ENCODE data around the gene LRP11. TPM values are rescaled to one million over a fixed set of nuclear protein-coding genes. Genes with fewer than 3 reads are reported as not detected.

Gene LRP11
- total RNA-seq, 4 donors from 2014 or later, result 14.1 to 41.8 (median 31.7) TPM

GRCh38 chr6:149771925-149772324, 92.2 kb downstream of the LRP11 start:
- TF ChIP-seq CTCF (IDR thresholded peaks at IDR 0.05) (no peak), POLR2A (IDR thresholded peaks at IDR 0.05) (no peak)
- no peak for DNase-seq (ENCODE audit: low spot score in 2 of 2)
- H3K36me3 ChIP-seq, result peaks cover 0 to 76% (median 0%) of the 10 kb centered on the region in 3 donors
- H3K4me3 ChIP-seq, result no peak overlapping the region
- WGBS, 2 donors, result 94 to 95% methylated on average over 6 of the region's 6 CpGs
- peaks cover 0 to 2% (median 0%) of the 10 kb centered on the region in 4 donors for H3K4me1 ChIP-seq
- H3K27me3 ChIP-seq, result no peaks in the 10 kb centered on the region
- no peak overlapping the region for H3K27ac ChIP-seq
- H3K9me3 ChIP-seq, result no peaks in the 10 kb centered on the region

GRCh38 chr6:149771185-149771584, 93.0 kb downstream of the LRP11 start:
- peaks cover 0 to 77% (median 0%) of the 10 kb centered on the region in 3 donors for H3K36me3 ChIP-seq
- no peak overlapping the region for H3K27ac ChIP-seq
- no peak overlapping the region for H3K4me3 ChIP-seq
- peaks cover 0 to 7% (median 0%) of the 10 kb centered on the region in 4 donors for H3K4me1 ChIP-seq
- H3K9me3 ChIP-seq, result peaks cover 0 to 5% (median 2%) of the 10 kb centered on the region in 4 donors
- TF ChIP-seq EP300 (IDR thresholded peaks at IDR 0.05), result no peak
- TF ChIP-seq POLR2A (IDR thresholded peaks at IDR 0.05), result no peak
- no peak for TF ChIP-seq CTCF (IDR thresholded peaks at IDR 0.05)
- no peaks in the 10 kb centered on the region for H3K27me3 ChIP-seq
- WGBS, 2 donors, result 96 to 99% methylated on average over 3 of the region's 3 CpGs
- no peak for DNase-seq (ENCODE audit: low spot score in 2 of 2)

- peaks cover 0 to 12% (median 4%) of the 10 kb centered on the region in 4 donors for H3K9me3 ChIP-seq
- TF ChIP-seq POLR2A (IDR thresholded peaks at IDR 0.05) (no peak), EP300 (IDR thresholded peaks at IDR 0.05) (no peak)
- no peaks in the 10 kb centered on the region for H3K27me3 ChIP-seq
- H3K4me1 ChIP-seq, result peaks cover 0 to 7% (median 0%) of the 10 kb centered on the region in 4 donors
- no peak overlapping the region for H3K27ac ChIP-seq
- no peak overlapping the region for H3K4me3 ChIP-seq
- DNase-seq (ENCODE audit: low spot score in 2 of 2), result no peak
- H3K36me3 ChIP-seq, result peaks cover 0 to 70% (median 0%) of the 10 kb centered on the region in 3 donors
- WGBS, 2 donors, result 92 to 94% methylated on average over 2 of the region's 2 CpGs
Observed at GRCh38 chr6:149769676-149770075, 94.5 kb downstream of the LRP11 start.

Other genes with a start within 250 kb of the LRP11 start
- 10 to 100 TPM; 13.5 to 22.5 (median 17.5) TPM for gene KATNA1, start 215.6 kb downstream of the LRP11 start, total RNA-seq
- gene LATS1, start 146.3 kb downstream of the LRP11 start, total RNA-seq, result 10 to 100 TPM; 21.0 to 25.8 (median 24.3) TPM
- 10 to 100 TPM; 18.9 to 24.3 (median 22.6) TPM for gene NUP43, start 117.8 kb downstream of the LRP11 start, total RNA-seq
- 100 to 1,000 TPM in 1 of 4 donors, 10 to 100 TPM in 3; 85.0 to 135 (median 88.5) TPM for gene PCMT1, start 114.6 kb downstream of the LRP11 start, total RNA-seq
- 1 to 10 TPM in 1 of 4 donors, under 1 TPM in 2, not detected in 1; 0.30 to 1.6 (median 0.44) TPM for gene RAET1E, start 33.8 kb upstream of the LRP11 start, total RNA-seq
- gene RAET1G, start 58.8 kb upstream of the LRP11 start, total RNA-seq, result 1 to 10 TPM in 1 of 4 donors, not detected in 3; 1.5 TPM
- under 1 TPM in 1 of 4 donors, not detected in 3; 0.22 TPM for gene ULBP2, start 77.7 kb upstream of the LRP11 start, total RNA-seq
- under 1 TPM in 1 of 4 donors, not detected in 3; 0.21 TPM for gene ULBP1, start 99.6 kb upstream of the LRP11 start, total RNA-seq
- gene RAET1L, start 161.2 kb upstream of the LRP11 start, total RNA-seq, result not detected
- gene ULBP3, start 204.8 kb upstream of the LRP11 start, total RNA-seq, result 1 to 10 TPM in 2 of 4 donors, not detected in 2; 3.1 to 5.4 TPM